GM12878 (cell line): Measurements from ENCODE around the gene SORCS2. TPM values are rescaled to one million over a fixed set of nuclear protein-coding genes. Genes with fewer than 3 reads are reported as not detected.

Experiments used
- ATAC-seq: fragments of 200-7000 bp; cut with Tn5 transposase; 3 replicates; pipeline ENCODE4 v1.9.1; 2020; ENCODE audit warnings: mild to moderate bottlenecking, moderate library complexity
- BruUV-seq: library from RNA; stranded (reverse); fragments of 400-500 nt; replicated peaks from 2 replicates; lab custom pipeline; 2021; lab: Mats Ljungman, UMichigan
- CTCF ChIA-PET: fragments of 300-600 bp; sonication (Branson Sonifier 250); formaldehyde crosslinking; extraction: SDS; loops from one replicate; lab custom pipeline; 2021; ENCODE audit warnings: inconsistent platforms; lab: Yijun Ruan, JAX
- POLR2A ChIA-PET: fragments of 350-600 bp; formaldehyde crosslinking; extraction: SDS; loops from one replicate; lab custom pipeline; 2021; ENCODE audit warnings: inconsistent platforms; lab: Charles Lee
- RAD21 ChIA-PET: fragments of 300-600 bp; sonication (Branson Sonifier 250); formaldehyde crosslinking; loops from one replicate; lab custom pipeline; 2023; ENCODE audit warnings: antibody characterized with exemption; ENCODE audit not compliant: unreplicated experiment; lab: Charles Lee
- SMC1A ChIA-PET: fragments of 300-600 bp; sonication (Branson Sonifier 250); formaldehyde crosslinking; loops from one replicate; lab custom pipeline; 2023; ENCODE audit not compliant: unreplicated experiment, uncharacterized antibody; lab: Charles Lee
- DNase-seq: peaks from one replicate; pipeline ENCODE4 v3.0.0-alpha.2; 2011; ENCODE audit warnings: low read depth, low spot score
- FAIRE-seq: peaks from 3 replicates; lab custom pipeline; 2011; peaks lifted over from hg19 to GRCh38; lab: Jason Lieb, UNC
- H2AFZ ChIP-seq: 2 replicates; pipeline ENCODE4 v1.6.0; 2011; ENCODE audit warnings: low read depth, low read length, control low read depth; ENCODE audit not compliant: control insufficient read depth
- H3K27ac ChIP-seq: 2 replicates; pipeline ENCODE4 v1.5.1; 2011; ENCODE audit warnings: control low read depth; ENCODE audit not compliant: control insufficient read depth, insufficient read depth
- H3K27me3 ChIP-seq, 2 experiments: replicated peaks in 1 of 2; 2 replicates each; pipeline versions ENCODE4 v1.6.0 to v1.6.1; 2011; ENCODE audit warnings: low read length in 1 of 2; ENCODE audit not compliant: control insufficient read depth in 2 of 2, insufficient read depth in 2 of 2
- H3K36me3 ChIP-seq, 2 experiments: 2 replicates each; pipeline ENCODE4 v1.5.1; 2011; ENCODE audit warnings: low read length in 1 of 2; ENCODE audit not compliant: control insufficient read depth in 2 of 2, insufficient read depth in 2 of 2
- H3K4me1 ChIP-seq: 2 replicates; pipeline ENCODE4 v1.6.1; 2011; ENCODE audit warnings: mild to moderate bottlenecking, low read length, moderate library complexity, mixed read lengths; ENCODE audit not compliant: control insufficient read depth, insufficient read depth
- H3K4me2 ChIP-seq: 2 replicates; pipeline ENCODE4 v1.6.0; 2011; ENCODE audit warnings: control low read depth; ENCODE audit not compliant: control insufficient read depth, insufficient read depth
- H3K4me3 ChIP-seq: fragments of 200-600 bp; sonication (generic); 2 replicates; pipeline ENCODE4 v1.5.1; 2016
- H3K79me2 ChIP-seq: 2 replicates; pipeline ENCODE4 v1.6.0; 2011; ENCODE audit warnings: low read length; ENCODE audit not compliant: control insufficient read depth, insufficient read depth
- H3K9ac ChIP-seq: 2 replicates; pipeline ENCODE4 v1.8.0; 2011; ENCODE audit warnings: low read length, control low read depth, mixed read lengths; ENCODE audit not compliant: control insufficient read depth, insufficient read depth
- H3K9me3 ChIP-seq: replicated peaks from 3 replicates; pipeline ENCODE4 v1.5.1; 2011; ENCODE audit warnings: mild to moderate bottlenecking, low read length; ENCODE audit not compliant: control insufficient read depth, insufficient read depth
- H4K20me1 ChIP-seq: 2 replicates; pipeline ENCODE4 v1.6.0; 2011; ENCODE audit not compliant: control insufficient read depth, insufficient read depth
- BCL3 ChIP-seq: IDR thresholded peaks from 2 replicates; pipeline ENCODE4 v1.6.1; 2011; ENCODE audit warnings: borderline replicate concordance, low read depth, mild to moderate bottlenecking, moderate library complexity, low read length; ENCODE audit not compliant: insufficient read depth, poor library complexity, severe bottlenecking
- ESRRA ChIP-seq: IDR thresholded peaks from 2 replicates; pipeline ENCODE4 v1.6.1; 2012; ENCODE audit warnings: mild to moderate bottlenecking, low read length, improper control_type of control experiment
- GABPA ChIP-seq: IDR thresholded peaks from 2 replicates; pipeline ENCODE4 v1.6.1; 2014; ENCODE audit warnings: antibody characterized with exemption, low read depth, mild to moderate bottlenecking, inconsistent platforms
- LARP7 ChIP-seq: fragments of 450-650 bp; IDR thresholded peaks from 2 replicates; pipeline ENCODE4 v1.6.1; 2017; ENCODE audit warnings: mild to moderate bottlenecking
- POLR2A ChIP-seq: IDR thresholded peaks from 2 replicates; pipeline ENCODE4 v1.6.1; 2011; ENCODE audit warnings: low read depth, mild to moderate bottlenecking, low read length
- RBBP5 ChIP-seq: fragments of 200-600 bp; sonication (generic); conservative IDR thresholded peaks from 2 replicates; pipeline ENCODE4 v1.6.1; 2016
- RCOR1 ChIP-seq: conservative IDR thresholded peaks from 2 replicates; pipeline ENCODE4 v1.6.1; 2012; ENCODE audit warnings: low read depth, low read length, improper control_type of control experiment
- SREBF1 ChIP-seq: IDR thresholded peaks from 2 replicates; pipeline ENCODE4 v1.6.1; 2012; ENCODE audit warnings: mild to moderate bottlenecking, low read length
- TAF1 ChIP-seq: IDR thresholded peaks from 2 replicates; pipeline ENCODE4 v1.6.1; 2011; ENCODE audit warnings: mild to moderate bottlenecking, low read depth, low read length, borderline replicate concordance
- WRNIP1 ChIP-seq: IDR thresholded peaks from 2 replicates; pipeline ENCODE4 v1.6.1; 2011; ENCODE audit warnings: low read depth, low read length, improper control_type of control experiment, borderline replicate concordance
- ZNF24 ChIP-seq: fragments of 450-650 bp; IDR thresholded peaks from 2 replicates; pipeline ENCODE4 v1.6.1; 2017; ENCODE audit warnings: antibody characterized with exemption, mild to moderate bottlenecking
- ZNF622 ChIP-seq: fragments of 450-650 bp; IDR thresholded peaks from 2 replicates; pipeline ENCODE4 v1.6.1; 2017; ENCODE audit warnings: mild to moderate bottlenecking, inconsistent platforms
- ZNF687 ChIP-seq: fragments of 450-650 bp; IDR thresholded peaks from 2 replicates; pipeline ENCODE4 v1.6.1; 2017; ENCODE audit warnings: mild to moderate bottlenecking, moderate library complexity
- ZSCAN29 ChIP-seq: fragments of 450-650 bp; IDR thresholded peaks from 2 replicates; pipeline ENCODE4 v1.6.1; 2017; ENCODE audit warnings: mild to moderate bottlenecking, moderate library complexity
- WGBS: methylation state at CpG from one replicate; pipeline ENCODE4 v1.1.6; 2016; ENCODE audit warnings: low lambda C conversion rate; ENCODE audit not compliant: insufficient replicate concordance, insufficient coverage; ENCODE audit errors: missing lambda C conversion rate; 5-methylcytosine and 5-hydroxymethylcytosine counted together
- in situ Hi-C: fragments of 300-500 bp; cut with MboI; formaldehyde crosslinking; loops from 9 replicates; pipeline ENCODE4 v1.14.3; 2018; ENCODE audit warnings: mixed read lengths
- intact Hi-C: fragments of 100-400 bp; cut with micrococcal nuclease; formaldehyde crosslinking; loops from one replicate; pipeline ENCODE4 v1.14.2; 2022; ENCODE audit not compliant: unreplicated experiment
- polyA plus RNA-seq, 11 experiments: library from polyadenylated mRNA; depleted of rRNA in 4 of 11; unstranded in 6 of 11; stranded (reverse) in 5 of 11; fragments of >200 nt; fragmentation: Nextera tagmentation in 4 of 11; fragmentation: Illumina TruSeq in 1 of 11; extraction: Ambion mirVana in 4 of 11; extraction: Trizol in 1 of 11; gene quantifications; 1 replicate in 1 of 11; 2 replicates in 10 of 11; pipeline versions ENCODE4 v1.2.1 to v1.2.3, GENCODE V29; 2011 to 2016; ENCODE audit warnings: inconsistent platforms in 2 of 11, missing spikeins in 2 of 11, low read depth in 1 of 11
- total RNA-seq, 4 experiments: library from RNA; depleted of rRNA in 3 of 4; stranded (reverse); fragments of >200 nt in 3 of 4; fragmentation: Illumina TruSeq in 1 of 4; extraction: Trizol in 1 of 4; gene quantifications; 2 replicates each; pipeline versions ENCODE4 v1.2.1 to v1.2.3, GENCODE V29; 2013 to 2021
- TF ChIP-seq, protein P1 (sequence below): IDR thresholded peaks from 2 replicates; pipeline ENCODE4 v1.6.1; 2011; ENCODE audit warnings: low read depth, mild to moderate bottlenecking, low read length, moderate library complexity, borderline replicate concordance; ENCODE audit errors: extremely low read depth
- TF ChIP-seq, protein P2 (sequence below): fragments of 450-650 bp; IDR thresholded peaks from 2 replicates; pipeline ENCODE4 v1.6.1; 2018; ENCODE audit warnings: mild to moderate bottlenecking, low read depth, moderate library complexity; ENCODE audit not compliant: partially characterized antibody

The SORCS2 gene
- total and polyA plus RNA-seq, 10 of the 15 experiments (the other 5 are each of a cell fraction or from before 2014, with no cell fraction given): 0.01 to 0.15 (median 0.05) TPM; not detected in 5

DNA sequence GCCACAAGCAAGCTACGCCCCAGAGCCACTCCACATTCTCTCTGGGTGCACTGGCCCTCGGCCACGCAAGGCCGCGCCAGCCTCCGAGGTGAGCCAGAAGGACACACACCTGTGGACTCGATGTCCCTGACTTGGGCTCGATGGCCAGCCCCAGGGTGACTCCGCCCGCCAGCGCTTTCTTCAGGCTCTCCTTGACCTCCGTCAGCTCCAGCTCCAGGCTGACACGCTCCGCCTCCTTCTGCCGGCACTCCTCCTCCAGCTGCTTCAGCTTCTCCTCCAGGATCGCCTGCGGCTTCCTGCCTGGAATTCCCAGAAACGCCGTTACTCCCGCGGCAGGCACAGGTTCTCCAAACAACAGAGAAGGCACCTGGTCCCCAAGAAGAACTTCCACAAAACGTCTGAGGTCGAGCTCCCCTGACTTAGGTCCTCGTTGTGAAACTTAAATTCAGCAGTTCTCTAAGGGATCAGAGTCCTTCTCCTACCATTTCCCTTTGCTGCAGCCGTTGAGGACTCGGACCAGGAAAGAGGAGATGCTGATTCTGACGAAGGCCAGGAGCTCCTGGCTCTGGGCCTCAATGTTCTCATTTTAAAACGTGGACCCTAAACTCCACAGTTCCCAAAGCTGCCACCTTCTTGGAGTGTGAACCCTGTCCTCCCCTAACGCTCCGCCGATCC lies 580.5 kb downstream of the SORCS2 start:
- no peak overlapping the region for H3K4me3 ChIP-seq
- no peaks in the 10 kb centered on the region for H4K20me1 ChIP-seq
- H3K4me2 ChIP-seq: peak overlapping the region; percentile 70; the same call in 1 of the 2 replicates
- BruUV-seq: no TSS peak
- intact Hi-C loops: no loop called here
- SMC1A ChIA-PET: no interaction called here
- H3K9me3 ChIP-seq: no peaks in the 10 kb centered on the region
- no peak overlapping the region for H2AFZ ChIP-seq
- WGBS: 83% methylated on average over 31 of the region's 31 CpGs
- ATAC-seq (no peak), DNase-seq (no peak), FAIRE-seq (no peak)
- H3K79me2 ChIP-seq: no peaks in the 10 kb centered on the region
- CTCF ChIA-PET: interaction anchor here (0.5 kb wide), 1 partner anchor 180 kb away, joined by 3 read pairs; no protein-coding TSS in a partner anchor
- in situ Hi-C loops: loop anchor here (10.0 kb wide), 1 partner anchor 1578 kb away; no protein-coding TSS in a partner anchor
- no peak overlapping the region for H3K9ac ChIP-seq
- peaks cover 23% of the 10 kb centered on the region for H3K4me1 ChIP-seq
- H3K27me3 ChIP-seq: peaks cover 0 to 3% of the 10 kb centered on the region in 2 experiments; a peak in 2 of 4 replicates
- POLR2A ChIA-PET: no interaction called here
- RAD21 ChIA-PET: no interaction called here
- H3K36me3 ChIP-seq: no peaks in the 10 kb centered on the region
- H3K27ac ChIP-seq: 0 out of 2 replicates have a peak overlapping the region, but pooled peaks have one; percentile 60
- TF ChIP-seq ZNF687: no peak
- no peak for TF ChIP-seq ZNF24
- TF ChIP-seq ZSCAN29: no peak
- no peak for TF ChIP-seq LARP7
- no peak for TF ChIP-seq ZNF622
- TF ChIP-seq RBBP5: no peak
- TF ChIP-seq RCOR1: no peak
- TF ChIP-seq, protein P1, sequence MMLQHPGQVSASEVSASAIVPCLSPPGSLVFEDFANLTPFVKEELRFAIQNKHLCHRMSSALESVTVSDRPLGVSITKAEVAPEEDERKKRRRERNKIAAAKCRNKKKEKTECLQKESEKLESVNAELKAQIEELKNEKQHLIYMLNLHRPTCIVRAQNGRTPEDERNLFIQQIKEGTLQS: no peak
- TF ChIP-seq GABPA: no peak
- no peak for TF ChIP-seq WRNIP1
- TF ChIP-seq TAF1: no peak
- TF ChIP-seq, protein P2, sequence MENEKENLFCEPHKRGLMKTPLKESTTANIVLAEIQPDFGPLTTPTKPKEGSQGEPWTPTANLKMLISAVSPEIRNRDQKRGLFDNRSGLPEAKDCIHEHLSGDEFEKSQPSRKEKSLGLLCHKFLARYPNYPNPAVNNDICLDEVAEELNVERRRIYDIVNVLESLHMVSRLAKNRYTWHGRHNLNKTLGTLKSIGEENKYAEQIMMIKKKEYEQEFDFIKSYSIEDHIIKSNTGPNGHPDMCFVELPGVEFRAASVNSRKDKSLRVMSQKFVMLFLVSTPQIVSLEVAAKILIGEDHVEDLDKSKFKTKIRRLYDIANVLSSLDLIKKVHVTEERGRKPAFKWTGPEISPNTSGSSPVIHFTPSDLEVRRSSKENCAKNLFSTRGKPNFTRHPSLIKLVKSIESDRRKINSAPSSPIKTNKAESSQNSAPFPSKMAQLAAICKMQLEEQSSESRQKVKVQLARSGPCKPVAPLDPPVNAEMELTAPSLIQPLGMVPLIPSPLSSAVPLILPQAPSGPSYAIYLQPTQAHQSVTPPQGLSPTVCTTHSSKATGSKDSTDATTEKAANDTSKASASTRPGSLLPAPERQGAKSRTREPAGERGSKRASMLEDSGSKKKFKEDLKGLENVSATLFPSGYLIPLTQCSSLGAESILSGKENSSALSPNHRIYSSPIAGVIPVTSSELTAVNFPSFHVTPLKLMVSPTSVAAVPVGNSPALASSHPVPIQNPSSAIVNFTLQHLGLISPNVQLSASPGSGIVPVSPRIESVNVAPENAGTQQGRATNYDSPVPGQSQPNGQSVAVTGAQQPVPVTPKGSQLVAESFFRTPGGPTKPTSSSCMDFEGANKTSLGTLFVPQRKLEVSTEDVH: no peak
- TF ChIP-seq POLR2A: no peak
- no peak for TF ChIP-seq ESRRA
- no peak for TF ChIP-seq BCL3
- no peak for TF ChIP-seq SREBF1
